ENCODE measurements around the gene CNTNAP4.

- TF ChIP-seq CTCF (IDR thresholded peaks at IDR 0.05) (no peak), ELK1 (IDR thresholded peaks at IDR 0.05; ENCODE audit: low read depth, low read length) (no peak), EP300 (IDR thresholded peaks at IDR 0.05) (no peak), POLR2AphosphoS2 (conservative IDR thresholded peaks at IDR 0.05; ENCODE audit: low read length) (no peak), CHD2 (IDR thresholded peaks at IDR 0.05; ENCODE audit: low read length, partially characterized antibody) (no peak), BHLHE40 (IDR thresholded peaks at IDR 0.05; ENCODE audit: low read depth, low read length) (no peak), RAD21 (conservative IDR thresholded peaks at IDR 0.05 in 1 of 2, IDR thresholded peaks at IDR 0.05 in 1 of 2) (no peak), RFX5 (IDR thresholded peaks at IDR 0.05) (no peak), REST (IDR thresholded peaks at IDR 0.05) (no peak), CEBPB (IDR thresholded peaks at IDR 0.05) (no peak)
These were observed 234.0 kb downstream of the CNTNAP4 start for GRCh38 chr16:76511203-76511602.

Data from A549 (cell line).